ENCODE data around the gene RAD51B.

The RAD51B gene

GRCh38 chr14:68248481-68249255 lies 429.1 kb downstream of the RAD51B start:
- Mint-ChIP-seq H3K36me3 (ENCODE audit: low read depth) (no peaks in the 10 kb centered on the region), H3K27me3 (ENCODE audit: low read depth) (no peaks in the 10 kb centered on the region), H3K27ac (peak overlapping the region in 2 of 3 experiments; percentile 96 to 97), H3K4me1 (peaks cover 95% of the 10 kb centered on the region), H3K9me3 (no peaks in the 10 kb centered on the region), H3K4me3 (peak overlapping the region in 1 of 3 experiments; percentile 1)
- TF ChIP-seq CTCF (IDR thresholded peaks at IDR 0.05; ENCODE audit: unreplicated experiment in 3 of 3): peak; percentile 62 to 67 (median 64)

GRCh38 chr14:68249661-68250451 lies 430.3 kb downstream of the RAD51B start:
- no peak for TF ChIP-seq CTCF (IDR thresholded peaks at IDR 0.05; ENCODE audit: unreplicated experiment in 3 of 3)
- H3K4me3 Mint-ChIP-seq: peak overlapping the region in 2 of 3 experiments; percentile 18 to 62

GRCh38 chr14:68250927-68251768 lies 431.6 kb downstream of the RAD51B start:
- H3K36me3 Mint-ChIP-seq (ENCODE audit: low read depth): no peaks in the 10 kb centered on the region
- peaks cover 92% of the 10 kb centered on the region for H3K4me1 Mint-ChIP-seq
- no peaks in the 10 kb centered on the region for H3K9me3 Mint-ChIP-seq
- peak in 1 of 3 experiments; percentile 16 for TF ChIP-seq CTCF (IDR thresholded peaks at IDR 0.05; ENCODE audit: unreplicated experiment in 3 of 3)
- peak overlapping the region in 2 of 3 experiments; percentile 96 to 97 for H3K27ac Mint-ChIP-seq
- no peaks in the 10 kb centered on the region for H3K27me3 Mint-ChIP-seq (ENCODE audit: low read depth)
- peak overlapping the region in 2 of 3 experiments; percentile 22 to 51 for H3K4me3 Mint-ChIP-seq

More at GRCh38 chr14:68249661-68250451, 430.3 kb downstream of the RAD51B start:
- H3K27me3 Mint-ChIP-seq (ENCODE audit: low read depth): no peaks in the 10 kb centered on the region
- H3K27ac Mint-ChIP-seq: peak overlapping the region in 2 of 3 experiments; percentile 96 to 97
- H3K9me3 Mint-ChIP-seq: no peaks in the 10 kb centered on the region
- peaks cover 92% of the 10 kb centered on the region for H3K4me1 Mint-ChIP-seq
- H3K36me3 Mint-ChIP-seq (ENCODE audit: low read depth): no peaks in the 10 kb centered on the region

- TF ChIP-seq CTCF (IDR thresholded peaks at IDR 0.05; ENCODE audit: unreplicated experiment in 3 of 3): no peak
- Mint-ChIP-seq H3K27me3 (ENCODE audit: low read depth) (no peaks in the 10 kb centered on the region), H3K27ac (peak overlapping the region in 2 of 3 experiments; percentile 96 to 97), H3K4me3 (peak overlapping the region in 1 of 3 experiments; percentile 5), H3K9me3 (no peaks in the 10 kb centered on the region), H3K4me1 (peaks cover 92% of the 10 kb centered on the region), H3K36me3 (ENCODE audit: low read depth) (no peaks in the 10 kb centered on the region)
Observed at GRCh38 chr14:68251769-68252100, 432.2 kb downstream of the RAD51B start.

GRCh38 chr14:68253160-68253780 lies 433.7 kb downstream of the RAD51B start:
- H3K9me3 Mint-ChIP-seq: no peaks in the 10 kb centered on the region
- no peak for TF ChIP-seq CTCF (IDR thresholded peaks at IDR 0.05; ENCODE audit: unreplicated experiment in 3 of 3)
- peaks cover 83% of the 10 kb centered on the region for H3K4me1 Mint-ChIP-seq
- H3K4me3 Mint-ChIP-seq: no peak overlapping the region
- H3K27ac Mint-ChIP-seq: peak overlapping the region in 2 of 3 experiments; percentile 88 to 95
- H3K27me3 Mint-ChIP-seq (ENCODE audit: low read depth): no peaks in the 10 kb centered on the region
- H3K36me3 Mint-ChIP-seq (ENCODE audit: low read depth): no peaks in the 10 kb centered on the region

All from nephron (organoid).